ENCODE data around the gene COL5A1. TPM values are rescaled to one million over a fixed set of nuclear protein-coding genes. Genes with fewer than 3 reads are reported as not detected.

The COL5A1 gene
- total RNA-seq, 1 experiment from 2014 or later = 9.5 TPM

- H3K56ac ChIP-seq (ENCODE audit: insufficient read length, low read depth, low read length) = no peak overlapping the region
- no peak overlapping the region for H4K8ac ChIP-seq (replicated peaks; ENCODE audit: insufficient read length, low read depth, low read length)
- H3K9me3 ChIP-seq (ENCODE audit: control insufficient read depth, low read depth, low read length) = no peaks in the 10 kb centered on the region
- TF ChIP-seq CTCF (conservative IDR thresholded peaks at IDR 0.05) = no peak
- no peaks in the 10 kb centered on the region for H3K79me1 ChIP-seq (ENCODE audit: insufficient read depth, low read depth, low read length, poor library complexity, severe bottlenecking)
- no peak overlapping the region for H3K4me2 ChIP-seq (ENCODE audit: insufficient read depth, insufficient read length, low read length)
- no peak overlapping the region for H3K23ac ChIP-seq (ENCODE audit: insufficient read length, low read depth, low read length)
- no peak overlapping the region for H3K4me3 Mint-ChIP-seq
- no peak overlapping the region for H2BK20ac ChIP-seq (ENCODE audit: low read depth, low read length, poor library complexity, severe bottlenecking)
- H3K18ac ChIP-seq (ENCODE audit: insufficient read length, low read depth, low read length) = no peak overlapping the region
- H2BK12ac ChIP-seq (ENCODE audit: insufficient read length, low read depth, low read length) = no peak overlapping the region
- H3K36me3 Mint-ChIP-seq (ENCODE audit: insufficient read depth in 1 of 3, low read depth in 3 of 3) = peaks cover 0 to 2% (median 2%) of the 10 kb centered on the region in 3 experiments; a peak in 1 of 7 replicates
- no peak overlapping the region for H2BK15ac ChIP-seq (ENCODE audit: low read depth, low read length)
- H4K20me1 ChIP-seq (ENCODE audit: control insufficient read depth, insufficient read depth, insufficient read length) = no peaks in the 10 kb centered on the region
- no peaks in the 10 kb centered on the region for H3K79me2 ChIP-seq (ENCODE audit: insufficient read depth, low read length)
- H3K27ac Mint-ChIP-seq = no peak overlapping the region
- H3T11ph ChIP-seq (ENCODE audit: low read length) = no peak overlapping the region
- H2AFZ ChIP-seq (ENCODE audit: low read length) = no peak overlapping the region
- no peaks in the 10 kb centered on the region for H3K23me2 ChIP-seq (ENCODE audit: insufficient read length, low read depth, low read length, poor library complexity, severe bottlenecking)
- WGBS (ENCODE audit: extremely low coverage, insufficient read length, low lambda C conversion rate) = no CpG with 5 or more reads among the region's 10 CpGs
- H3K4me1 ChIP-seq (ENCODE audit: insufficient read depth, low read length) = no peaks in the 10 kb centered on the region
- H3K27me3 ChIP-seq (ENCODE audit: insufficient read depth, low read length) = 0 out of 2 replicates have a peak, but pooled peaks cover 2% of the 10 kb centered on the region
- H3K4me1 Mint-ChIP-seq = no peaks in the 10 kb centered on the region
- H3K9me3 Mint-ChIP-seq = no peaks in the 10 kb centered on the region; a peak in 2 of 5 replicates
- H2AK5ac ChIP-seq (ENCODE audit: insufficient read length, low read length) = no peak overlapping the region
- no peaks in the 10 kb centered on the region for H3K27me3 Mint-ChIP-seq (ENCODE audit: low read depth)
- DNase-seq = no peak
- no peak overlapping the region for H3K9ac ChIP-seq (ENCODE audit: extremely low read depth, insufficient read length, low read length)
- H3K14ac ChIP-seq (ENCODE audit: insufficient read depth, low read length) = no peak overlapping the region
- no peak overlapping the region for H3K27ac ChIP-seq (ENCODE audit: insufficient read length, low read depth, low read length)
- H3K4ac ChIP-seq (ENCODE audit: low read depth, low read length) = no peak overlapping the region
- H2BK5ac ChIP-seq (ENCODE audit: insufficient read length, low read length) = no peak overlapping the region
- no peak overlapping the region for H4K91ac ChIP-seq (ENCODE audit: insufficient read length, low read depth, low read length)
- H2BK120ac ChIP-seq (ENCODE audit: low read depth, low read length, poor library complexity, severe bottlenecking) = no peak overlapping the region
- no peak overlapping the region for H4K5ac ChIP-seq (ENCODE audit: insufficient read length, low read depth, low read length)
These were observed 46.0 kb downstream of the COL5A1 start for GRCh38 chr9:134687556-134687955.
